H9 (cell line): ENCODE results near the gene TPSB2. TPM values are rescaled to one million over a fixed set of nuclear protein-coding genes. Genes with fewer than 3 reads are reported as not detected.
A peak's percentile ranks its signal among the peaks of the same experiment; 100 is the strongest.

ENCODE experiments used
- DNase-seq: peaks from one replicate; pipeline ENCODE4 v3.0.0-alpha.2; 2017
- H2AFZ ChIP-seq: one replicate; pipeline ENCODE4 v1.6.1; 2013; ENCODE audit warnings: mild to moderate bottlenecking, low read length, control low read depth, moderate library complexity
- H2AK5ac ChIP-seq: 2 replicates; pipeline ENCODE4 v1.6.1; 2013; ENCODE audit warnings: low read length, control low read depth, mixed read lengths; ENCODE audit not compliant: insufficient read length
- H2BK120ac ChIP-seq: one replicate; pipeline ENCODE4 v1.6.1; 2013; ENCODE audit warnings: low read depth, mild to moderate bottlenecking, low read length, control low read depth, inconsistent platforms; ENCODE audit not compliant: poor library complexity, severe bottlenecking
- H2BK12ac ChIP-seq: 2 replicates; pipeline ENCODE4 v1.6.1; 2013; ENCODE audit warnings: low read length, control low read depth, mixed read lengths, low read depth; ENCODE audit not compliant: insufficient read length
- H2BK15ac ChIP-seq: 2 replicates; pipeline ENCODE4 v1.6.1; 2013; ENCODE audit warnings: low read depth, low read length, control low read depth
- H2BK20ac ChIP-seq: one replicate; pipeline ENCODE4 v1.6.1; 2013; ENCODE audit warnings: low read depth, mild to moderate bottlenecking, low read length, control low read depth, inconsistent platforms; ENCODE audit not compliant: poor library complexity, severe bottlenecking
- H2BK5ac ChIP-seq: 2 replicates; pipeline ENCODE4 v1.6.1; 2013; ENCODE audit warnings: low read length, control low read depth, mixed read lengths; ENCODE audit not compliant: insufficient read length
- H3K14ac ChIP-seq: 2 replicates; pipeline ENCODE4 v1.6.1; 2013; ENCODE audit warnings: low read length, control low read depth; ENCODE audit not compliant: insufficient read depth
- H3K18ac ChIP-seq: 2 replicates; pipeline ENCODE4 v1.6.1; 2013; ENCODE audit warnings: low read depth, mild to moderate bottlenecking, mixed read lengths, low read length, control low read depth; ENCODE audit not compliant: insufficient read length
- H3K23ac ChIP-seq: 2 replicates; pipeline ENCODE4 v1.6.1; 2013; ENCODE audit warnings: low read length, control low read depth, mixed read lengths, low read depth; ENCODE audit not compliant: insufficient read length
- H3K23me2 ChIP-seq: 2 replicates; pipeline ENCODE4 v1.6.1; 2013; ENCODE audit warnings: low read depth, mild to moderate bottlenecking, mixed read lengths, low read length, control low read depth; ENCODE audit not compliant: insufficient read length, poor library complexity, severe bottlenecking
- H3K27ac ChIP-seq: 2 replicates; pipeline ENCODE4 v1.5.1; 2013; ENCODE audit warnings: low read length, control low read depth, mixed read lengths, low read depth; ENCODE audit not compliant: insufficient read length
- H3K27me3 ChIP-seq: 2 replicates; pipeline ENCODE4 v1.6.1; 2013; ENCODE audit warnings: low read length, control low read depth, inconsistent platforms; ENCODE audit not compliant: insufficient read depth
- H3K4ac ChIP-seq: 2 replicates; pipeline ENCODE4 v1.6.1; 2013; ENCODE audit warnings: low read depth, mild to moderate bottlenecking, control low read depth, inconsistent platforms, low read length, moderate library complexity
- H3K4me1 ChIP-seq: 2 replicates; pipeline ENCODE4 v1.6.1; 2013; ENCODE audit warnings: low read length, control low read depth, inconsistent platforms; ENCODE audit not compliant: insufficient read depth
- H3K4me2 ChIP-seq: 2 replicates; pipeline ENCODE4 v1.6.1; 2013; ENCODE audit warnings: low read length, control low read depth, mixed read lengths; ENCODE audit not compliant: insufficient read length, insufficient read depth
- H3K56ac ChIP-seq: 2 replicates; pipeline ENCODE4 v1.6.1; 2013; ENCODE audit warnings: low read depth, mild to moderate bottlenecking, mixed read lengths, low read length, control low read depth; ENCODE audit not compliant: insufficient read length
- H3K79me1 ChIP-seq: 2 replicates; pipeline ENCODE4 v1.6.1; 2013; ENCODE audit warnings: low read depth, mild to moderate bottlenecking, moderate library complexity, low read length, control low read depth, inconsistent platforms; ENCODE audit not compliant: insufficient read depth, poor library complexity, severe bottlenecking
- H3K79me2 ChIP-seq: 2 replicates; pipeline ENCODE4 v1.6.1; 2013; ENCODE audit warnings: low read length, control low read depth, inconsistent platforms; ENCODE audit not compliant: insufficient read depth
- H3K9ac ChIP-seq: 2 replicates; pipeline ENCODE4 v1.6.1; 2013; ENCODE audit warnings: low read length, control low read depth, mixed read lengths; ENCODE audit not compliant: insufficient read length; ENCODE audit errors: extremely low read depth
- H3K9me3 ChIP-seq: one replicate; pipeline ENCODE4 v1.6.1; 2013; ENCODE audit warnings: low read depth, low read length, inconsistent platforms; ENCODE audit not compliant: control insufficient read depth
- H3T11ph ChIP-seq: one replicate; pipeline ENCODE4 v1.6.1; 2013; ENCODE audit warnings: mild to moderate bottlenecking, low read length, control low read depth, inconsistent platforms
- H4K20me1 ChIP-seq: one replicate; pipeline ENCODE4 v1.6.1; 2013; ENCODE audit not compliant: control insufficient read depth, insufficient read length, insufficient read depth
- H4K5ac ChIP-seq: 2 replicates; pipeline ENCODE4 v1.6.1; 2013; ENCODE audit warnings: low read depth, mild to moderate bottlenecking, mixed read lengths, low read length, control low read depth; ENCODE audit not compliant: insufficient read length
- H4K8ac ChIP-seq: replicated peaks from 2 replicates; pipeline ENCODE4 v1.6.1; 2013; ENCODE audit warnings: low read length, control low read depth, mixed read lengths, low read depth; ENCODE audit not compliant: insufficient read length
- H4K91ac ChIP-seq: 2 replicates; pipeline ENCODE4 v1.6.1; 2013; ENCODE audit warnings: low read depth, mild to moderate bottlenecking, moderate library complexity, mixed read lengths, low read length, control low read depth; ENCODE audit not compliant: insufficient read length
- H3K27ac Mint-ChIP-seq, 3 experiments: 2 replicates in 2 of 3; 3 replicates in 1 of 3; pipeline ENCODE4 v1.8.0; 2020 to 2021; ENCODE audit warnings: mixed read lengths in 3 of 3, mild to moderate bottlenecking in 1 of 3, moderate library complexity in 1 of 3
- H3K27me3 Mint-ChIP-seq: 2 replicates; pipeline ENCODE4 v1.8.0; 2021; ENCODE audit warnings: low read depth, mild to moderate bottlenecking, moderate library complexity, mixed read lengths
- H3K36me3 Mint-ChIP-seq, 3 experiments: 2 replicates in 2 of 3; 3 replicates in 1 of 3; pipeline ENCODE4 v1.8.0; 2020 to 2021; ENCODE audit warnings: low read depth in 3 of 3, mixed read lengths in 3 of 3; ENCODE audit not compliant: insufficient read depth in 1 of 3
- H3K4me1 Mint-ChIP-seq, 2 experiments: 2 replicates each; pipeline ENCODE4 v1.8.0; 2020; ENCODE audit warnings: mixed read lengths in 2 of 2
- H3K4me3 Mint-ChIP-seq, 2 experiments: 2 replicates in 1 of 2; 3 replicates in 1 of 2; pipeline ENCODE4 v1.8.0; 2020 to 2021; ENCODE audit warnings: mild to moderate bottlenecking in 2 of 2, mixed read lengths in 2 of 2, moderate library complexity in 1 of 2
- H3K9me3 Mint-ChIP-seq, 2 experiments: 2 replicates in 1 of 2; 3 replicates in 1 of 2; pipeline ENCODE4 v1.8.0; 2020; ENCODE audit warnings: mild to moderate bottlenecking in 2 of 2, mixed read lengths in 2 of 2, moderate library complexity in 1 of 2
- WGBS: extraction: QIAGEN DNeasy Blood & Tissue Kit; methylation state at CpG from one replicate; pipeline ENCODE4 v1.1.7; 2013; ENCODE audit warnings: missing lambda C conversion rate, low lambda C conversion rate, mixed read lengths; ENCODE audit not compliant: insufficient read length; ENCODE audit errors: extremely low coverage; 5-methylcytosine and 5-hydroxymethylcytosine counted together
- total RNA-seq: library from RNA; stranded (reverse); gene quantifications from 2 replicates; pipeline ENCODE4 v1.2.1, GENCODE V29; 2021
- TF ChIP-seq, protein P1 (sequence below): fragments of 200-600 bp; sonication (generic); conservative IDR thresholded peaks from 3 replicates; pipeline ENCODE4 v1.8.0; 2021; ENCODE audit warnings: antibody characterized with exemption, mild to moderate bottlenecking

The TPSB2 gene
- total RNA-seq, 1 experiment from 2014 or later = not detected

DNA sequence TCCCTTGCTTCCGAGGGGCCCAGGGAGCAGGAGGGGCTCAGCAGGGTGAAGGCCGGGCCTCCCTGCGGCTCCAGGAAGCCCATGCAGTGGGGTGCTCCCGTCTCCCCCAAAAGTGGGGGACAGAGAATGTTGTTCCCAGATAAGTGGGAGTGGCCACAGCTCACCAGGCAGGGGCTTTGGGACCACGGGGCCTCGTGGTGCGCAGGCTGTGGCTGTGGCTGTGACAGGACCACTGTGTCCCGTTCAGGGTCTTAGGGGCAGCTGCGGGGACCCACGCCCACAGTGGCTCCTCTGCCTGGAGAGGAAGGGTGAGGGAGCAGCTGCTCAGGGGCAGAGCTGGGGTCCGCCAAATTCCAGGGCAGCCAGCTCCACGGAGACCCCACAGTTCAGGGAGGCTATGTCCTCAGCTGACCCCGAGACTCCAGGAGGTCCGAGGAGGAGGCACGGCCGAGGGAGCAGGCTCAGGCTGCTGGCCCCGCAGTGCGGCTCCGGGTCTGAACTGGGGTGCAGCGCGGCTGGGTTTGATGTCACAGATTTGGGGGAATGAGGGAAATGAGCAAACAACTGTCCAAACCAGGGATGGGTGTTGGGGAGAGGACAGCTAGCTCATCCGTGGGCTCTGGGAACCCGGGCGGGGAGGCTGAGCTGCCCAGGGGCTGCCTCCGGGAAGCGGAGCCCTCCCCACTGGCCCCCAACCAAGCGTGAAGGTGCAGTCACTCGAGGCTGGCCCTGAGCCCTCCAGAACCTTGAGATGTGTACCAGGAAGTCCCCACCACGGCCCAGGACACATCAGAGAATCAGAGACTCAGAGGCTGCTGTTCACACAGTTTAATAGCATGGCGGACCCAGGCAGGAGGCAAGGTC lies 49.3 kb upstream of the TPSB2 start:
- Histone ChIP-seq H3K79me1 (no peaks in the 10 kb centered on the region), H2BK12ac (no peak overlapping the region), H2BK120ac (no peak overlapping the region), H2BK15ac (no peak overlapping the region), H3K18ac (peak overlapping the region; percentile 8), H3K4ac (no peak overlapping the region), H4K8ac (no peak overlapping the region), H3K23me2 (no peaks in the 10 kb centered on the region), H2AFZ (no peak overlapping the region), H3K56ac (no peak overlapping the region), H3K27ac (no peak overlapping the region), H3K4me2 (no peak overlapping the region), H3K23ac (no peak overlapping the region), H3T11ph (no peak overlapping the region), H4K20me1 (no peaks in the 10 kb centered on the region), H3K27me3 (no peaks in the 10 kb centered on the region), H4K91ac (no peak overlapping the region), H3K14ac (no peak overlapping the region), H3K79me2 (no peaks in the 10 kb centered on the region), H3K9ac (no peak overlapping the region), H3K4me1 (no peaks in the 10 kb centered on the region; the same call in 1 of the 2 replicates), H2AK5ac (no peak overlapping the region), H4K5ac (no peak overlapping the region), H2BK20ac (no peak overlapping the region), H2BK5ac (no peak overlapping the region), H3K9me3 (no peaks in the 10 kb centered on the region)
- no peak for DNase-seq
- H3K4me1 Mint-ChIP-seq = peaks cover 12 to 23% of the 10 kb centered on the region in 2 experiments; a peak in 3 of 4 replicates
- no peak overlapping the region for H3K27ac Mint-ChIP-seq
- no CpG with 5 or more reads among the region's 30 CpGs for WGBS
- H3K9me3 Mint-ChIP-seq = no peaks in the 10 kb centered on the region
- H3K4me3 Mint-ChIP-seq = no peak overlapping the region
- TF ChIP-seq, protein P1, sequence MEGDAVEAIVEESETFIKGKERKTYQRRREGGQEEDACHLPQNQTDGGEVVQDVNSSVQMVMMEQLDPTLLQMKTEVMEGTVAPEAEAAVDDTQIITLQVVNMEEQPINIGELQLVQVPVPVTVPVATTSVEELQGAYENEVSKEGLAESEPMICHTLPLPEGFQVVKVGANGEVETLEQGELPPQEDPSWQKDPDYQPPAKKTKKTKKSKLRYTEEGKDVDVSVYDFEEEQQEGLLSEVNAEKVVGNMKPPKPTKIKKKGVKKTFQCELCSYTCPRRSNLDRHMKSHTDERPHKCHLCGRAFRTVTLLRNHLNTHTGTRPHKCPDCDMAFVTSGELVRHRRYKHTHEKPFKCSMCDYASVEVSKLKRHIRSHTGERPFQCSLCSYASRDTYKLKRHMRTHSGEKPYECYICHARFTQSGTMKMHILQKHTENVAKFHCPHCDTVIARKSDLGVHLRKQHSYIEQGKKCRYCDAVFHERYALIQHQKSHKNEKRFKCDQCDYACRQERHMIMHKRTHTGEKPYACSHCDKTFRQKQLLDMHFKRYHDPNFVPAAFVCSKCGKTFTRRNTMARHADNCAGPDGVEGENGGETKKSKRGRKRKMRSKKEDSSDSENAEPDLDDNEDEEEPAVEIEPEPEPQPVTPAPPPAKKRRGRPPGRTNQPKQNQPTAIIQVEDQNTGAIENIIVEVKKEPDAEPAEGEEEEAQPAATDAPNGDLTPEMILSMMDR = no peak
- peaks cover 41% of the 10 kb centered on the region for H3K27me3 Mint-ChIP-seq
- H3K36me3 Mint-ChIP-seq = peaks cover 0 to 4% (median 0%) of the 10 kb centered on the region in 3 experiments; a peak in 2 of 7 replicates
